ENCODE data around the gene NTPCR.
"Not testable (repeated sequence)": the region's sequence is repeated elsewhere in the genome, so short reads cannot be mapped to it uniquely, and the experiment has no call there.

The NTPCR gene

DNA sequence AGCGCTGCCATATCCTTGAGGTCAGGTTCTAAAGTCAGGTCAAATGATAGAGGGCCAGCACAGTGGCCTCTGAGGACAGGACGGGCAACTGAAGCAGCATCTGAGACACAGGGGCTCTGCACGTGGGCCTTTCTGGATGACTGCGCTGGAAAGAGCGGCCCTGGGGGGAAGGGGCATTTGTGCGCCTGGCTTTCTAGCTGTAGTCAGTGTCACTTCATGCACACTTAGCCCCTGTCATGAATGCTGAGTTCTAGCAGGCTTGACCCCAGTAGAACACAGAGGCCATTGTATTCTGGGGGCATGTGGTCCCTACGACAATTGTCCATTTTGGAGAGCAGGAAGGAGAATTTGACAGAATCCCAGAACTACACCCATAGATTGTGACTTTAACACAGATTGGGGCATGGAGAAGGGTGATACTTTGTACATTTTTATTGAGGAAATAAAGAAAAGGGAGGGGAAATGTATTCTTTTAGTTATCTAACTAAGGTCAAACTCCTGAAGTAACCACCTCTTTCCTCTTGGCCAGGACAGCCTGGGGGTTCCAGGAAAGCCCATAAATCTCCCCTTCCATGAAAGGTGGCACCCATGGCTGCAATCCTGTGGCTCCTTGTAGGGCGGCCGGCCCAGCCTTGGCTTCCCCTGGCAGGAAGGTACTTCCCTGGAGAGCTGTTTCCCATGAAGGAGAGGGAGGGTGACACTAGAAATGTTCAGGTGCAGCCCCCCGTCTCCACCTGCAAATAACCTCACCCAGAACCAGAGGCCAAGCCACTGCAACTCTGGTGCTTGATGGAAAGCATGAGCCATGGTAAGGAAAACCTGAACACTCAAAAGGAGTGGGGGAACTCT lies 34.4 kb downstream of the NTPCR start:
- DNase-seq (ENCODE audit: low read depth in 2 of 2), result no peak

DNA sequence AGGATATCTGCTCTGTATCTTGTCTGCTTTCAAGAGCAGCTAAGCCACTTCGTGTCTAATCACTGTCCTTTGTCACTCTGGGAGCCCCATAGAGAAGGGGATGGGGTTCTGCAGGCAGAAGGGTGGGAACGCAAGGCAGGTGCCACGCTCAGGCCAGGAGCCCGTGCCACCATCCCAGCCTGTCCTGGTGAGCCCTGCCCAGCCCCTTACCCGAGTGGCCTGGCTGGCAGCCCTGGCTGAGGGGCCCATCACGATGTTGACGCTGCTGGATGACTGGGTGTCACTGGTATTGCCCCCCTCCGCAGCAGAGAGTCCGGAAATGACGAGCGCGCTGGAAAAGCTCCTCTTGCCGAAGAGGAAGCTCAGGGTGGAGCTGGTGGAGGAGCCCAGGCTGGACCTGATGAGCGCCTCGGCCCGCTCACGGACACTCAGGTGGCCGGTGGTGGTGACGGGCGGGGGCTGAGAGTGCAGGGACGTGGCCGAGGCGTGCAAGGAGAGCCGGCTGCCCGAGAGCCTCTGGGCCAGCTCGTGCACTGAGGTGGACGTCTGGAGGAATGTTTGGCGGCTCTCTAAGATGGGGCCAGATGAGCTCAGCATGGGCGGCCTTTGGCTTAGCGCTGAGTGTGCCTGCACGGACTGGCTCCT lies 35.6 kb downstream of the NTPCR start:
- no peak for DNase-seq (ENCODE audit: low read depth in 2 of 2)

DNA sequence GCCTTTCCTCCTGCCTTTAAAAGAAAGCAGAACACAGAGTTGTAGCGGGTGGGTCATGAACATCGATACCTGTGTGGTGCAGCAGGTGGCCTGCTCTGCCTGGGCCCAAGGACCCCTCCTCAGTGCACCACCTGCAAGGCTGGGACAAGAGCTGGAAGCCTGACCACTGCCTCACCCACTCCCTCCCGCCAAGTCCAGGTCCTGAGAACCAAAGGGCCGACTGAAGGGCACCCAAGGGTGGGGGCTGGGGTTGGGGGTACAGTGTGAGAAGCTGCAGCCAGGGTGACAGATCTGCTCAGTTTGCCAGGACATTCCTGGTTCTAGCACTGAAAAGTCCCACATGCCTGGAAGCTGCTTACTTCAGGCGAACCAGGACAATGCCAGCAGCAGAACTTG lies 36.1 kb downstream of the NTPCR start:
- no peak for DNase-seq (ENCODE audit: low read depth in 2 of 2)

DNA sequence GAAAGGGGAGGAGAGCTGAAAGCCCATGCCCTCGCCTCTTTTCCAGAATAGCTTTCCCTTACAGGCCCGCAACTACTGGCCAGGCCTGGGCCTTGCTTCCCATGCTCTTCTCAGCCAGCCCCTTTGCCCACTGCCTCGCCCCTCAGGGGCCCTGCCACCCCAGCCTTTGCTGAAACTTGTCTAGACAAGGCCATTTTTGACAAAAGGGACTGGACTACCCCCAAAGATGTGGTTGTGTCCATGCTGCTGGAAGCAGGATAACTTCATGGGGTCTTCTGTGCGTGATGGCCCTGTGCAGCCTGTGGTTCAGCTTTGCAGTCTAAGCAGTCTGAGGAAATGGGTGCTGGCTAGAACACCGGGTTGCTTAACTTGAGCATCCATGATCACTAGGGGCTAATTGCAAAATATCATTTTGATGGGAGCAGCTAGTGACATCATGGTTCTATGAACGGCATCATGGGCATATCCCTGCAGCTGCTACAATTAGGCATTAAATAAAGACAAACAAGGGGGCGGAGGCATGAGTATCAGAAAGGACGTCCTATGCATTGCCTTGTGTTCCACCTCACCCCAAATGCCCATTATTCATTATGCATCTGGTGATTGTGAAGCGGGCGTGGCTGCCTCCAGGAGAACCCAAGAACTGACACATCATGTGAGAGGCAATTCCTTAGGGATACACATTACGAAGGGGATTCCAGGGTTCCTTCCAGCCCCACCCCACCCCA lies 36.8 kb downstream of the NTPCR start:
- no peak for DNase-seq (ENCODE audit: low read depth in 2 of 2)

DNA sequence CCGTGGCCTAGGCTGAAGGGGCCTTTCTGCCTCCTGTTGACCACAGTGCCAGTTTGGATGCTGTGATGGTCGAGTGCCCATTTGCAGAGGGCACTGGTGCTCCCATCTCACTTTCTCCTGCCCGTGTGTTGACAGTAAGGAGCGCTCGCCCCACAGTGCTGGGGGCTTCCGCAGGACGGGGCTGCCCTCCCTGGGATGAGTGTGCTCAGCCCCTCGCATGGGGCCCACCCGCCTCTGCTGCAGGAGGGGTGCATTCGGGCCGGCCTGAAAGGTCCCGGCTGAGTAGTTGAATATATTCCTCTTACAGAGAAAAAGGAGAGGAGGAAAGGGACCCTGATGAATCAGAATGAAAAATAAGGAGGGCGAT lies 37.3 kb downstream of the NTPCR start:
- DNase-seq (ENCODE audit: low read depth in 2 of 2), result no peak

DNA sequence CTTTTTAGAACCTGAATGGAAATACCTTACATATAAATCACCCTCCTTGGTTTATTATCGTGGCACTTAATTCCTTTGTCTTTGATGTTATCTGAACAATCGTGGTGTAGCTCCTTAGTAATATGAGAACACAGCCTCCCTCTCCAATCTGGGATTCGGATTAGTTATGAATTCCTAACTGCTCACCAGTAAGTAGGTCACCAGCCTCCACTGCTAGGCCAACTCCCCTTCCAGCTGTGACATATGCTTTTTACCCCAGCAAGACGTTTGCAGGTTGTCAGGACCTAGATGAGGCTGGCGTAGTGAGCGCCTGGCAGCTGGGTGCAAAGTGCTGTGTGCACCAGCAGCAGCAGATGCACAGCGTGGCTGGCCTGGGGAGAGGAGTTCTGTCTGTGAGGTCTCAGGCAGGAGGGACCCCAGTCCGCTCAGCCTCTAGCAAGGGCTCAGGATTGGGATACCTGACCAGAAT lies 38.2 kb downstream of the NTPCR start:
- DNase-seq (ENCODE audit: low read depth in 2 of 2), result no peak

DNA sequence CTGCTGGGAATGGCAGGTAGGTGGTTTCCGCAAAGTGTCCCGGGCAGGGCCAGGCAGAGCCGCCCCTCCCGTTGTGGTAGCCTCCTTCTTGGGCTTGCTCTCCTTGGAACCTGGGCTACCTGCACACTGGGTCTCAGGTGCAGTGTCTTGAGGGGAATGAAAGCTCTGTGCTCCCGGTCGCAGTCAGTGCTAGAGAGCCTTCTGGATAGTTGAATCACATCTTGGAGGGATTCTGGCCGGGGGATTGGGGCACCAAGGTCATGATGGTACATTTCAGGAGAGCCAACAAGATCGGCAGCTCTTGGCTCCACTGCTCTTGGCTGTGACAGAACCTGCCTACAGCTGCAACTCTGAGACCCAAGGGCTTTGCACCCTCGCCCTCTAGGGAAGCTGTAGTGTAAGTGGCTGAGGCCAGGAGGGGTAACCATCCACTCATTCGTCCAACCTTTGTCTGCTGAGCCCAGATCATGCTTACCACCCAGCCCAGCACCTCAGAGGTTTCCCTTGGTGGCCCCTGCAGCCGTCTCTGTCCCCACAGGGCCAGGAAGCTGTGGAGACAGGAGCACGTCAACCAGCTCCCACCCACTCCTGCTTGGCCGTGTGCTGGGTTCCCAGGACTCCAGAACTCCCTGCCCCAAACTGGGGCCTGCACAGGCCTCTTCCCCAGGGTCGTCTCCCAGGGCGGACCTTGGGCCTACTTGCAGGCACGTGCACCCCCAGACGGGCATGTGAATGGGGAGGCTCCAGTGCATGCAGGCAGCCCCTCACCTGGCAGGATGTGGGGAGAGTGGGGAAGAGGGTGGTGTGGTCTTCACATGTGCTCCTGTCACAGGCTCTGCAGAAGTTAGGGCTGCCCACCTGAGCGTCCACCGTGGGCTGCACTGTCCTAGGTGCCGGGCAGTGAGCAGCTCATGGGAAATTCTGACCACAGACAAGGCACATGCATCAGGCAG lies 40.0 kb downstream of the NTPCR start:
- DNase-seq (ENCODE audit: low read depth in 2 of 2), result no peak

DNA sequence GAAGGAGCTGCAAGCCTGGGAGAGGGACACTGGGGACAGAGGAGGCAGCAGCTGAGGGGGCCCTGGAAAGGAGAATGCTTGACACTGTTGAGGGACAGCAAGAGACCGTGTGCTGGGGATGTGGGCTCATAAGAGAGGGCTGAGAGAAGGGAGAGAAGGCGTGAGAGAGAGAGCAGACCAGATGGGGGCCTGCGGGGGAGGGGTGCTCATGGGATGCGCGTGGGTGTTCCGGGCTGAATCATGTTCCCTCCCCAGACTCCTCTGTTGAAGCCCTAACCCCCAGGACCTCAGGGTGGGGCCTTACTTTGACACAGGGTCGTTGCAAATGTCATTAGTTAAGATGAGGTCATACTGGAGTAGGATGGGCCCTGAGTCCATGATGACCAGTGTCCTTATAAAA lies 40.8 kb downstream of the NTPCR start:
- no peak for DNase-seq (ENCODE audit: low read depth in 2 of 2)

DNA sequence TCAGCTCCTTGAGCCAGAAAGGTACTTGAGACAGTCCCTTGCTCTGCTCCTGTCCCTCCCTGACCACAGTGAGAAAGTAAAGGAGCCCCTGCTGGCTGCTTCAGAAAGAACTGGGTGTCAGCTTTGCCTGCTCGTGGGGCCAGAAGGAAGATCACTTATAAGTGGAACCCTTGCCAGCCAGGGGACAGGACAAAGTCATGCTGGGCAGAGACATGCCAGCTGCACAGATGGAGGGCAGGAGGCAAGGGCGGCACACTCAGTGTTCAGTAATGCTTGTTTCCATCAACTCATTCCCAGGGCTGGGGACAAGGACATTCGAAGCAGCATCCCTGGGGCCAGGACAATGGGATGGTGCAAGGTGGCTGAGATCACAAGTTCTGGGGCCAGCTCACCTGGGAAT lies 41.8 kb downstream of the NTPCR start:
- no peak for DNase-seq (ENCODE audit: low read depth in 2 of 2)

DNA sequence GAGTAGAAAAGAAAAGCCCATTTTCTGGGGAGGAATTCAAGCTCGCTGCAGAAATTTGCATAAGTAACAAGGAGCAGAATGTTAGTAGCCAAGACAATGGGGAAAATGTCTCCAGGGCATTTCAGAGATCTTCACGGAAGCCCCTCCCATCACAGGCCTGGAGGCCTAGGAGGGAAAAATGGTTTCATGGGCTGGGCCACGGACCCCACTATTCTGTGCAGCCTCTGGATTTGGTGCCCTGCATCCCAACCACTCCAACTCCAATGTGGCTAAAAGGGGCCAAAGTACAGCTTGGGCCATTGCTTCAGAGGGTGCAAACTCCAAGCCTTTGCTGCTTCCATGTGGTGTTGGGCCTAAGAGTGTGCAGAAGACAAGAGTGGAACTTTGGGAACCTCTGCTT lies 43.1 kb downstream of the NTPCR start:
- DNase-seq (ENCODE audit: low read depth in 2 of 2), result no peak

DNA sequence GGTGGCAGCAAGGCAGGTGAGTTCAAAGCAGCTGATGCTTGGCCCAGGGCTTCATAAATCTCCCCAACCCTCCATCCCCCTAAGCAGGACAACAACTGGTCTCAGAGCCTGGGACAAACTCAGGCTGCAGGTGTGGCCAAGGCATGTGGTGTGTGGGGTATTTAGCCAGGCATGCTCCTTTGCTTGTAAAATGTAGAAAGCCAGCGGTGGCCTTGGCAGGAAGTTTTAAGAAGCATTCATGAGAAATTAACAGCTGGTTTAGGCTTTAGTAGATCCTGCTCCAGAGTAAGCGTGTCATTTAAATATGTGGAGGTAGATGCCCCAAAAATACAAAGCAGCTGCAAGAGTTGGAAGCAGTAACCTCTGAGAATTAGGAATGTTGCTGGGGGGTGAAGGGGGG lies 44.8 kb downstream of the NTPCR start:
- DNase-seq (ENCODE audit: low read depth in 2 of 2), result no peak

DNA sequence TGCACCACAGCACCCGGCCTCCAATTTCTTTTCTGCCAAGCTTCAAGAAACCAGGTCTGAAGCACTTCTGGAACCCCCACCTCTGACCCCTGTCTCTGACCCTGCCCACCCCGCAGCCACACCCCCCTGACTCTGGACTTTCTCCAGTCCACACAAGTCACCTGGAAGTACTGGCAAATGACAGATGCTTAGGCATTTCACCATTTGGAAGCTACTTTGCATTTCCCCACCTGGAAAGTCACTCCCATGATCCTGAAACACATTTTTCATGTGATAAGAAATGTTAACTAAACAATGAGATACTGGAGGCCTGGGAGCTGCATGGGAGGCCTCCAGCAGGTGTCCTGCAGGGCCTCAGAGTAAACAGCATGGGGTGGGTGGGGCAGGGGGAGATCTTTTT lies 45.7 kb downstream of the NTPCR start:
- no peak for DNase-seq (ENCODE audit: low read depth in 2 of 2)

DNA sequence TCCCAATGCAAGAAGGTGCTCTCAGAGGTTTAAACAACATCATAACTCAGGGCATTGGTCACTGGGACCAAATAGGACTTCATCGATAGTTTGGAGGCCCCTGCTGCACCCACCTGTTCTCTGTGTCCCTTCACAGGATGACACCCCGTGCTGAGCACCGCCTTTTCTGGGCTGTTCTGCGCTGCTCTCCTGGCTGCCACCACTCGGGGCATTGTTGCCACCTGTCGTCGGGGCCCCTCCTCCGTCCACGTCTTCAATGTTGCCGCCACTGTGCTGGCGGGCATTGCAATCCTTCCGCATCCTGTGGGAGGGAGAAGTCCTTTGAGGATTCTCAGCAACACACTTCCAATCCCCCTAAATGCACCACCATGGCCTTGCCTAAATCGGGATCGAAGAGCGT lies 47.7 kb downstream of the NTPCR start:
- DNase-seq (ENCODE audit: low read depth in 2 of 2), result no peak

DNA sequence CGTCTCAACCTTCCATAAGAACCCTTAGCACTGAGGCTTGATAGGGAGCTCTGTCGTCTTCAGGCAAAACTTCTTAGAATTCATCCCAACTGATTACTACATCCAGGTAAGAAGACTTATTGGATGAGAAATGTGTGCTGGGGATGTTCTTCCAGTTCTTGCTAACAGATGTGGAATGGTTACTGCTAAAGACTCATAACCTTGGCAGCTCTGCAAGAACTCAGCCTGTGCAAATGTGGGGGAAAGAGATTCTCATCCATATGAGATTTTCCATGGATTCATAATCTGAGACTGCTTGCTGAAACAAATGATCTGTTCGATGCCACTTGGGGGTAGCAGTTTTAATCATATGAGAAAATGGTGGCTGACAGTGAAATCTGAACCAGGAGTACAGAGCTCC lies 48.2 kb downstream of the NTPCR start:
- no peak for DNase-seq (ENCODE audit: low read depth in 2 of 2)

DNA sequence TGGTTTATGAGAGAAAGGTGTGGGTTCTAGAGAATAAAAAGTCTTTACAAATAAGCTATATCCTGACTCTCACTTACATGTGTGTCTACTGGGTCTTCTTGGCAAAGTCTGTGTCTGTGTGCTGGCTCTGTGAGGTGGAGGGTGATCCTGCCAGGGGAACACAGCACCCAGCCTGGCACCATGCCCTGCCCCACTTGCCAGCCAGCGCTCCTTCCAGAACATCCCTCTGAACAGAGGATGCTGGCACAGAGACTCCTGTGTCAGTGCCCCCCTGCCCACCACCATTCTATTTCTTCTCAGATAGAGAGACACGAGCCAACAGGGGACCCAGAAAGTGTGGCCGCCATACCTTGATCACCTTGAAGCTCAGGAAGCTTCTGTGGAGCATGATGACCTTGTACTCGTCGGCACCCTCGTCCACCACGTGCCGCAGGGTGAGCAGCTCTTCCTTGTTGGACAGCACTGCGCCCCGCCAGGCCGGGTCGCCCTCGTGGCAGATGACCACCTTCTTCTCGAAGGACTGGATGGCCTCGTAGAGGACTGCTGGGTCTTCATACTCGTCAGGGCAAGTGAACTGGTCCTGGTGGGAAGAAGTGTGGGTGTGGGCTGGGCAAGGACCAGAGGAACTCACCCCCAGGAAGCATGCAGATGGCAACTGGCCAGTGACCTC lies 49.7 kb downstream of the NTPCR start:
- no peak for DNase-seq (ENCODE audit: low read depth in 2 of 2)

DNA sequence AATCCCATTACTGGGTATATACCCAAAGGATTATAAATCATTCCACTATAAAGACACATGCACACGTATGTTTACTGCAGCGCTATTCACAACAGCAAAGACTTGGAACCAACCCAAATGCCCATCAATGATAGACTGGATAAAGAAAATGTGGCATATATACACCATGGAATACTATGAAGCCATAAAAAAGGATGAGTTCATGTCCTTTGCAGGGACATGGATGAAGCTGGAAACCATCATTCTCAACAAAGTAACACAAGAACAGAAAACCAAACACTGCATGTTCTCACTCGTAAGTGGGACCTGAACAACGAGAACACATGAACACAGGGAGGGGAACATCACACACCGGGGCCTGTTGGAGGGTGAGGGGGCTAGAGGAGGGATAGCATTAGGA lies 53.2 kb downstream of the NTPCR start:
- DNase-seq (ENCODE audit: low read depth in 2 of 2), result not testable (repeated sequence)

DNA sequence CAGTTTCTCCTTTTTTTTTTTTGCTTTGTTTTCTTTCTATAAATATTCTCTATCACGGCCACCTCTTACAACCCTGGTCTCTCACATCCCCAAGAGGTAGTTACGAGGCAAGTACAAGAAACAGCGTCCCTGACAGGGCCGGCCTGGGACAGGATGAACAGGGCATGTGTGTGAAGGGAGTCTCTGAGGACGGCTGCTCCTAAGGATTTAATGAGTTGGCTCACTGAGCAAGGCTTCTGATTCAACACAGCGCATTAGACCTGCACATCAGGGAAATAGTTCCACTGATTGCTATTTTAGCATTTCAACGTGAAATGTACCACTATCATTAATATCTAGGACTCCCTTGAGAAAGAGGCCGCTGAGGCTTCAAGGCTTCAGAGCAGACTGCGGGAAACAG lies 54.0 kb downstream of the NTPCR start:
- DNase-seq (ENCODE audit: low read depth in 2 of 2), result no peak

DNA sequence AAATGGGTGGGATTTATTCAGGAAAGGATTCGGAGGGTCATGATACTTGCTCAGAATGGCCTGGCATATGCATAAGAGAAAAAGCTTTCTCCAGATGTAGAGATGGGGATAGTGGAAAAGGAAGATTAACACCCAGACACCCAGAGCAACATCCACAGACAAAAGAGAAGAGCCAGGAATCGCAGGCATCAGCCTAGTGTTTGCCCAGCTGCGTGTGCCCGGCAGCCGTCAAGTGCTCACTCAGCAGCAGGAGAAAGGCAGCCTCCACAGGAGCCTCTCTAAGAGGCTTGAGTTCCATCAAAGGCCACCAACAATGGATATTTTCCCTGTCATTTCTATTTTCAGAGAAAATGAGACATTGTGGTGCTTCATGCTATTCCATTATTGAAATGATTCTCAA lies 54.7 kb downstream of the NTPCR start:
- DNase-seq (ENCODE audit: low read depth in 2 of 2), result no peak

DNA sequence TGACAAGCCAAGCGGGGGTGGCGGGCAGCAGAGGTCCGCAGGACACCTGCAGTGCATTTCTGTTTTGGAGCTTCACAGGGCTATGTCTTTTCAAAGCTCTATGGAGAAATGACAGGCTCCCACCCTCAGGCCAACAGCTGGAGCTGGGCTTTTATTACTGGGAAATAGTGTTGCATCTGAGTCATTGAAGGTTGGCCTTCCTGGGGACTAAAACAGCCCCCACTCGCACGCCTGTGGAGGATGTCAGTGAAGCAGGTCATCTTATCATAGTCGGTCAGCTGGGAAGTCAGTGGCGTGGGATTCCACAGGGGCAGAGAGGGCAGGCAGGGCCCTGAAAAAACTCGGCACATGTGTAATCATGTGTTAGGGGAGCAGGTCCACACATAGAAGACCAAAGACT lies 55.3 kb downstream of the NTPCR start:
- DNase-seq (ENCODE audit: low read depth in 2 of 2), result no peak

DNA sequence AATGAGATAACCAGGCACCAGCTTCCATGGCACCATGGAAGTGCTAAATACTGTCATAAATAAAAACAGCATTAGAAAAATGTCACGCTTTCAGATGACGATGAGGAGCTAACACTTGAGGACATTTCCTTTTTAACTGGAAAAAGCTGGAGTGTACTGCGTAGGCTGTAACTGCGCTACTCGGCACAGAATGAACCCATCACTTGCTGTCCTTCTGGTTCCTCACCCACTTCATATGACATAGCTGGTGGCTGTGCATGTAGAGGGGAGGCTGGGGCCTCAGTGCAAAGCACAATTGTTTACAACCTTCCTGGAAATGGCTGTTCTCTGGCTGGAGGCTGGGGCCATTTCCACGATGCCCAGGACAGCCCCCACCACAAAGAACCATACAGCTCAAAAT lies 55.7 kb downstream of the NTPCR start:
- DNase-seq (ENCODE audit: low read depth in 2 of 2), result no peak

DNA sequence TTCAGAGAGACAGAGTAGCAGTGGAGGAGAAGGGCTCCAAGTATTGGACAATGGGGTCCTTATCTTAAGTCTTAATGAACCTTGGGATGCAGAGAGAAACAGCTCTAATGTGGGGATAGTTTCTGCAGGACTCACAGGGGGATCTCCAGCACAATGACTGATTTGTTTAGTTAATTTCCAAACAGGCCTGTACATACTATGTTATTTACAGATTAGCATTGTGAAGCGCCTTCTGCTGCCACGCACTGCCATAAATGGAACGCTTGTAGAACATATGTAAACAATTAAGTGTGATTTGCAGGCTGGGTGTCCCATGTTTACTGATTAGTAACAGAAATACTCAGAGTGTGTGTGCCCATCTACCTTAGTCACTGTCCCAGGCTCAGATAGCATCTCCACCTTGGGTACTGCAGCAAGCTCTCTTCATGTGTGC lies 56.1 kb downstream of the NTPCR start:
- no peak for DNase-seq (ENCODE audit: low read depth in 2 of 2)
